Right atrium auricular region (tissue), 2 donors: ENCODE data around the gene CCDC197. TPM values are rescaled to one million over a fixed set of nuclear protein-coding genes. Genes with fewer than 3 reads are reported as not detected.
A peak's percentile ranks its signal among the peaks of the same experiment; 100 is the strongest.

ENCODE experiments used
- DNase-seq: peaks from one replicate; pipeline ENCODE4 v3.0.0-alpha.2; 2019; ENCODE audit warnings: low spot score
- H3K27ac ChIP-seq, 2 donors: fragments of 200-600 bp; sonication (generic); 1 replicate in 1 of 2; 2 replicates in 1 of 2; pipeline ENCODE4 v1.5.1; 2016 to 2019
- H3K27me3 ChIP-seq, 2 donors: fragments of 200-600 bp; sonication (generic); one replicate each; pipeline versions ENCODE4 v1.5.1 to v1.6.0; 2017 to 2019
- H3K36me3 ChIP-seq: fragments of 200-600 bp; sonication (generic); one replicate; pipeline ENCODE4 v1.5.1; 2016
- H3K4me1 ChIP-seq, 2 donors: fragments of 200-600 bp; sonication (generic); one replicate each; pipeline versions ENCODE4 v1.5.1 to v1.6.0; 2017 to 2019
- H3K4me3 ChIP-seq, 2 donors: fragments of 200-600 bp; sonication (generic); 1 replicate in 1 of 2; 2 replicates in 1 of 2; pipeline ENCODE4 v1.5.1; 2017 to 2019; ENCODE audit warnings: mild to moderate bottlenecking in 1 of 2, moderate library complexity in 1 of 2
- H3K9me3 ChIP-seq, 2 donors: fragments of 200-600 bp; sonication (generic); one replicate each; pipeline ENCODE4 v1.5.1; 2019
- total RNA-seq, 2 donors: library from RNA; depleted of rRNA; stranded (reverse); fragments of >200 nt; gene quantifications; one replicate each; pipeline ENCODE4 v1.1.0, GENCODE V29; 2016
- TF ChIP-seq, protein P1 (sequence below), 2 donors: fragments of 200-600 bp; sonication (generic); IDR thresholded peaks; one replicate each; pipeline ENCODE4 v1.5.1; 2019; ENCODE audit warnings: antibody characterized with exemption in 2 of 2

CCDC197 gene
- total RNA-seq, 2 donors from 2014 or later = not detected

DNA sequence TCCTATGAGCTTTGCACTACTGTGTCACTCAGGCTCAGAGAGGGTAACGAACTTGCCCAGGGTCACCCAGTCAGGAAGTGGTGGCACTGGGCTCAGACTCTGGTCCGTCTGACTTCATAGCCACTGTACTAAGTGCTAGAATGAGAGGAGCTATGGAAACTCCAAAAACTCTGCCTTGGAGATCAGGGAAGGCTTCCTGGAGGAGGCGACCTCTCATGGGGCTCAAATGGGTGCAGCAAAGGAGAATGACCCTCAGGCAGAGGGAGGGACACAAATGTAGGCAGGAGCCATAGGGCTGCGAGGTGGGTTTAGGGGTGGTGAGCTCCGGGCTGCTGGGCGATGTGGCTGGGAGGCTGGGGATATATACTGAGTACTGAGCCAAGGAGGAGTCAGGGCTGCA lies 3.2 kb downstream of the CCDC197 start:
- TF ChIP-seq, protein P1, sequence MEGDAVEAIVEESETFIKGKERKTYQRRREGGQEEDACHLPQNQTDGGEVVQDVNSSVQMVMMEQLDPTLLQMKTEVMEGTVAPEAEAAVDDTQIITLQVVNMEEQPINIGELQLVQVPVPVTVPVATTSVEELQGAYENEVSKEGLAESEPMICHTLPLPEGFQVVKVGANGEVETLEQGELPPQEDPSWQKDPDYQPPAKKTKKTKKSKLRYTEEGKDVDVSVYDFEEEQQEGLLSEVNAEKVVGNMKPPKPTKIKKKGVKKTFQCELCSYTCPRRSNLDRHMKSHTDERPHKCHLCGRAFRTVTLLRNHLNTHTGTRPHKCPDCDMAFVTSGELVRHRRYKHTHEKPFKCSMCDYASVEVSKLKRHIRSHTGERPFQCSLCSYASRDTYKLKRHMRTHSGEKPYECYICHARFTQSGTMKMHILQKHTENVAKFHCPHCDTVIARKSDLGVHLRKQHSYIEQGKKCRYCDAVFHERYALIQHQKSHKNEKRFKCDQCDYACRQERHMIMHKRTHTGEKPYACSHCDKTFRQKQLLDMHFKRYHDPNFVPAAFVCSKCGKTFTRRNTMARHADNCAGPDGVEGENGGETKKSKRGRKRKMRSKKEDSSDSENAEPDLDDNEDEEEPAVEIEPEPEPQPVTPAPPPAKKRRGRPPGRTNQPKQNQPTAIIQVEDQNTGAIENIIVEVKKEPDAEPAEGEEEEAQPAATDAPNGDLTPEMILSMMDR (IDR thresholded peaks at IDR 0.05) = no peak
- H3K27ac ChIP-seq = no peak overlapping the region
- no peaks in the 10 kb centered on the region for H3K27me3 ChIP-seq
- no peak for DNase-seq
- peaks cover 0 to 27% of the 10 kb centered on the region in 2 donors for H3K4me1 ChIP-seq
- no peak overlapping the region for H3K4me3 ChIP-seq
- no peaks in the 10 kb centered on the region for H3K36me3 ChIP-seq
- H3K9me3 ChIP-seq = no peaks in the 10 kb centered on the region

DNA sequence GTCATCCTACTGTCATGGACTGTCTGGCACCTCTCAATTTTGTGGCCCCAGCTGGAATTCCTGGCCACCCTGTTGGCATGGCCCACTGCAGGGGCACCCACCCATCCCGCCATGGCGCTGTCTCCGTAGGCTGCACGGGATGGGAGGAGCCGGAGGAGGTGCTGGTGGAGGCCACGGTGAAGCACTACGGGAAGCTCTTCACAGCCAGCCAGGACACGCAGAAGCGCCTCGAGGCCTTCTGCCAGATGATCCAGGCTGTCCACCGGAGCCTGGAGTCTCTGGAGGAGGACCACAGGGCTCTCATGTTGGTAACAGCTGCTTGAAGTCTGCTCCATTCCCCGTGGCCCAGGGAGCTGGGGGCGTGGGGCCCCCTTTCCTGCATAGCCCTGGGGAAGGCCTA lies 3.9 kb downstream of the CCDC197 start:
- DNase-seq = no peak
- H3K27ac ChIP-seq = no peak overlapping the region

DNA sequence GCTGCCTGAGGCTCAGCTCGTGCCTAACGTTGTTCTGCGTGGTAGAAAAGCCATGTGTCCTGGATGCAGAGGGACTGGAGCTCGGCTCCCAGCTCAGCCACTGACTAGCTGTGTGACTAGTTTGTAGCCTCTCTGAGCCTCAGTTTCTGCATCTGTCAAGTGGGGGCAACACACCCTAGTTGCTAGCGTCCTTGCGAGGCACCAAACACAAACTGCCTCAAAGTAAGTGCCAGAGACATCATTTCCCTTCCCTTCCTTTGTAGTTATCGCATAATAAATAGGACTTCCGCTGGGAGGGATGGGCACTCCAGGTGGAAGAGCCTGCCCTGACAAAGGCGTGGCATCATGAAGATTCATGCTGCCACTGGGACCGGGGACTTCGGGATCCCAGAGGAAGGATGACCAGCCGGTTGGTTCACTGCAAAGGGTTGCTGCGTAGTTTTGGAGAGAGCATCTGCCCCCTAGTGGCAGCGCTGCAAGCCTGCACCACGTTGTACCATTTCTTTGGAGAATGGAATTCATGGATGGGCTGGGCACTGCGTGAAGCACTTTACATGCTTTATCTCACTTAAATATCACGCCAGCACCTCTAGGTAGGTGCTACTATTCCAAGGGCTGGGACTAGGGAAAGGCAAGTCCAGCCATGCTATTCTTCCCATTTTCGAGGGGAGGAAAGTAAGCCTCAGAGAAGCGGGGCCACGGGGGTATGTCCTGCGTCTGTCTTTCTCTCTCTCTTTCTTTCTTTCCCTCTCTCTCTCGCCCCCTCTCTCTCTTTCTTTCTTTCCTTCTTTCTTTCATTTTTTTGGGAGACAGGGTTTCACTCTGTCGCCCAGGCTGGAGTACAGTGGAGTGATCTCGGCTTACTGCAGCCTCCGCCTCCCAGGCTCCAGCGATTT lies 4.6 kb downstream of the CCDC197 start:
- Histone ChIP-seq H3K4me1 (peaks cover 0 to 12% of the 10 kb centered on the region in 2 donors), H3K36me3 (no peaks in the 10 kb centered on the region), H3K4me3 (no peak overlapping the region), H3K27me3 (no peaks in the 10 kb centered on the region), H3K27ac (no peak overlapping the region), H3K9me3 (no peaks in the 10 kb centered on the region)
- TF ChIP-seq, protein P1 (IDR thresholded peaks at IDR 0.05) = peak; percentile 96 to 98
- DNase-seq = no peak

More for the DNA sequence above, 3.9 kb downstream of the CCDC197 start:
- Histone ChIP-seq H3K9me3 (no peaks in the 10 kb centered on the region), H3K36me3 (no peaks in the 10 kb centered on the region), H3K4me3 (no peak overlapping the region), H3K27me3 (no peaks in the 10 kb centered on the region), H3K4me1 (peaks cover 0 to 19% of the 10 kb centered on the region in 2 donors)
- TF ChIP-seq, protein P1 (IDR thresholded peaks at IDR 0.05) = no peak

DNA sequence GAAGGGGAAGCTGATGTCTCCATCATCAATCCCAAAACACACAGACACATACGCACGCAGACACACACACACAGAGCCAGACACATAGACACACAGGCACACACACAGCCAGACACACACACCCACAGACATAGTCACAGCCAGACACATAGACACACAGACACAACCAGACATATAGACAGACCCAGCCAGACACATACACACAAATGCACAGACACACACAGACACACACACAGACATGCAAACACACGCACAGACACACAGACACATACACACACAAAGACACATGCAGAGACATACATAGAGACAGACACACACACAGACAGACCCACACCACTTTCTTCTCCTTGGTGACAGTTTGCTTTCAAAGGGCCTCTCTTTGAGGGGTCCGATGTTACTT lies 6.3 kb downstream of the CCDC197 start:
- Histone ChIP-seq H3K27ac (no peak overlapping the region), H3K9me3 (no peaks in the 10 kb centered on the region), H3K36me3 (no peaks in the 10 kb centered on the region), H3K27me3 (no peaks in the 10 kb centered on the region), H3K4me3 (no peak overlapping the region), H3K4me1 (peaks cover 0 to 6% of the 10 kb centered on the region in 2 donors)
- TF ChIP-seq, protein P1 (IDR thresholded peaks at IDR 0.05) = no peak
- no peak for DNase-seq

DNA sequence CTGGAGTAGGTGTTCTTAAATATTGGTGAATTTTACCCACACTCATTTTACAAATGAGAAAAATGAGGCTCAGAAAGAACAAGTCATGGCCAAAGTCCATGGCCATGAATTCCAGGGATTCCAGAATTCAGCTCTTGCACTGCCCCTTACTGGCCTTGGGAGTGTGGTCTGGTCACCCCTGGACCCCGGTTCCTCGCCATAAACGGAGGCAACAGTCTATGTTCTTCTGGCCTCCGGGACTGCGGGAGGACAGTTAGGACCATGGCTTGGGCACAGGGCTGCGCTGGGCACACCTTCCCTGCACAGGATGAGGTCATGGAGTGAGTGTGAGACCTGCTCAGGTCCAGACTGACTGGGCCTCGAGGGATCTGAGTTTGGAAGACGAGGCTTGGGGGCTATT lies 6.9 kb downstream of the CCDC197 start:
- no peak for DNase-seq
- H3K9me3 ChIP-seq = no peaks in the 10 kb centered on the region
- H3K4me1 ChIP-seq = peaks cover 0 to 6% of the 10 kb centered on the region in 2 donors
- no peak overlapping the region for H3K4me3 ChIP-seq
- H3K27ac ChIP-seq = no peak overlapping the region
- TF ChIP-seq, protein P1 (IDR thresholded peaks at IDR 0.05) = no peak
- H3K27me3 ChIP-seq = no peaks in the 10 kb centered on the region
- no peaks in the 10 kb centered on the region for H3K36me3 ChIP-seq
